ENCODE measurements around the gene HYLS1.

HYLS1 gene

GRCh38 chr11:125924384-125925007, 37.0 kb downstream of the HYLS1 start:
- no peak for ATAC-seq
- TF ChIP-seq PPARA (CRISPR knock-in tag; IDR thresholded peaks at IDR 0.05; ENCODE audit: borderline replicate concordance): no peak
- no peak for TF ChIP-seq ZNF565 (CRISPR knock-in tag; conservative IDR thresholded peaks at IDR 0.05; ENCODE audit: low read depth)
- no peak for TF ChIP-seq ZC3H10 (CRISPR knock-in tag; IDR thresholded peaks at IDR 0.05)
- no peak for TF ChIP-seq POU6F1 (CRISPR knock-in tag; IDR thresholded peaks at IDR 0.05; ENCODE audit: borderline replicate concordance, low read depth)
- TF ChIP-seq TOX (CRISPR knock-in tag; IDR thresholded peaks at IDR 0.05; ENCODE audit: borderline replicate concordance): no peak

GRCh38 chr11:125925247-125925740, 37.8 kb downstream of the HYLS1 start:
- TF ChIP-seq ZNF70 (CRISPR knock-in tag; IDR thresholded peaks at IDR 0.05) (no peak), GLIS3 (CRISPR knock-in tag; IDR thresholded peaks at IDR 0.05) (no peak), TSHZ2 (CRISPR knock-in tag; IDR thresholded peaks at IDR 0.05) (no peak), BACH2 (CRISPR knock-in tag; IDR thresholded peaks at IDR 0.05; ENCODE audit: borderline replicate concordance) (no peak), OSR1 (CRISPR knock-in tag; IDR thresholded peaks at IDR 0.05) (no peak), ZFP30 (CRISPR knock-in tag; IDR thresholded peaks at IDR 0.05) (no peak), ARNTL (CRISPR knock-in tag; IDR thresholded peaks at IDR 0.05; ENCODE audit: borderline replicate concordance, low read depth) (no peak), PPARA (CRISPR knock-in tag; IDR thresholded peaks at IDR 0.05; ENCODE audit: borderline replicate concordance) (no peak), TOX (CRISPR knock-in tag; IDR thresholded peaks at IDR 0.05; ENCODE audit: borderline replicate concordance) (no peak), POU6F1 (CRISPR knock-in tag; IDR thresholded peaks at IDR 0.05; ENCODE audit: borderline replicate concordance, low read depth) (no peak), ZC3H10 (CRISPR knock-in tag; IDR thresholded peaks at IDR 0.05) (no peak)
- ATAC-seq: no peak; the same call in 2 of the 3 replicates

- ATAC-seq: no peak
- TF ChIP-seq CREB5 (CRISPR knock-in tag; IDR thresholded peaks at IDR 0.05; ENCODE audit: low read depth) (no peak), TSHZ2 (CRISPR knock-in tag; IDR thresholded peaks at IDR 0.05) (no peak), ARNTL (CRISPR knock-in tag; IDR thresholded peaks at IDR 0.05; ENCODE audit: borderline replicate concordance, low read depth) (no peak), GLIS3 (CRISPR knock-in tag; IDR thresholded peaks at IDR 0.05) (no peak), CSRNP3 (CRISPR knock-in tag; IDR thresholded peaks at IDR 0.05) (no peak), POU6F1 (CRISPR knock-in tag; IDR thresholded peaks at IDR 0.05; ENCODE audit: borderline replicate concordance, low read depth) (no peak), PPARA (CRISPR knock-in tag; IDR thresholded peaks at IDR 0.05; ENCODE audit: borderline replicate concordance) (no peak), RARB (CRISPR knock-in tag; IDR thresholded peaks at IDR 0.05) (no peak), ISL1 (CRISPR knock-in tag; IDR thresholded peaks at IDR 0.05) (no peak), CSDC2 (CRISPR knock-in tag; IDR thresholded peaks at IDR 0.05) (no peak), ZNF8 (CRISPR knock-in tag; IDR thresholded peaks at IDR 0.05) (no peak), ZNF70 (CRISPR knock-in tag; IDR thresholded peaks at IDR 0.05) (no peak), SNAI2 (CRISPR knock-in tag; IDR thresholded peaks at IDR 0.05) (no peak), OSR1 (CRISPR knock-in tag; IDR thresholded peaks at IDR 0.05) (no peak)
These were observed 38.3 kb downstream of the HYLS1 start for GRCh38 chr11:125925804-125926203.

All from SK-N-SH treated with all-trans-retinoic acid at 6 μM for 48 hours (cell line).